Breast epithelium (tissue), 3 donors: Measurements from ENCODE around the gene BRINP3.

Experiments
- CTCF ChIP-seq, 3 donors: fragments of 450-650 bp; IDR thresholded peaks; one replicate each; pipeline ENCODE4 v1.5.1; 2016 to 2017; ENCODE audit warnings: antibody characterized with exemption in 3 of 3, mild to moderate bottlenecking in 3 of 3, moderate library complexity in 3 of 3
- POLR2A ChIP-seq: fragments of 450-650 bp; IDR thresholded peaks from one replicate; pipeline ENCODE4 v1.6.1; 2016; ENCODE audit warnings: antibody characterized with exemption, mild to moderate bottlenecking, moderate library complexity
- POLR2AphosphoS5 ChIP-seq, 3 donors: sonication (generic); formaldehyde crosslinking; IDR thresholded peaks; one replicate each; pipeline ENCODE4 v1.6.1; 2017; ENCODE audit warnings: antibody characterized with exemption in 3 of 3

GRCh38 chr1:190250368-190250767 lies 227.3 kb downstream of the BRINP3 start:
- TF ChIP-seq CTCF (IDR thresholded peaks at IDR 0.05): no peak
- no peak for TF ChIP-seq POLR2A
- no peak for TF ChIP-seq POLR2AphosphoS5 (IDR thresholded peaks at IDR 0.05)
